ENCODE measurements around the gene TNRC6A. TPM values are rescaled to one million over a fixed set of nuclear protein-coding genes. Genes with fewer than 3 reads are reported as not detected.

Gene TNRC6A
- total RNA-seq, 2 experiments from 2014 or later, result 27.7 to 28.9 TPM

GRCh38 chr16:24850289-24850938 lies 121.0 kb downstream of the TNRC6A start:
- Mint-ChIP-seq H3K4me3 (no peak overlapping the region), H3K27ac (no peak overlapping the region), H3K36me3 (ENCODE audit: low read depth) (no peaks in the 10 kb centered on the region), H3K4me1 (ENCODE audit: low read depth) (peaks cover 9% of the 10 kb centered on the region), H3K27me3 (no peaks in the 10 kb centered on the region), H3K9me3 (no peaks in the 10 kb centered on the region)
- ATAC-seq (peak; percentile 61), DNase-seq (peak; percentile 12)
- TF ChIP-seq, protein P1, sequence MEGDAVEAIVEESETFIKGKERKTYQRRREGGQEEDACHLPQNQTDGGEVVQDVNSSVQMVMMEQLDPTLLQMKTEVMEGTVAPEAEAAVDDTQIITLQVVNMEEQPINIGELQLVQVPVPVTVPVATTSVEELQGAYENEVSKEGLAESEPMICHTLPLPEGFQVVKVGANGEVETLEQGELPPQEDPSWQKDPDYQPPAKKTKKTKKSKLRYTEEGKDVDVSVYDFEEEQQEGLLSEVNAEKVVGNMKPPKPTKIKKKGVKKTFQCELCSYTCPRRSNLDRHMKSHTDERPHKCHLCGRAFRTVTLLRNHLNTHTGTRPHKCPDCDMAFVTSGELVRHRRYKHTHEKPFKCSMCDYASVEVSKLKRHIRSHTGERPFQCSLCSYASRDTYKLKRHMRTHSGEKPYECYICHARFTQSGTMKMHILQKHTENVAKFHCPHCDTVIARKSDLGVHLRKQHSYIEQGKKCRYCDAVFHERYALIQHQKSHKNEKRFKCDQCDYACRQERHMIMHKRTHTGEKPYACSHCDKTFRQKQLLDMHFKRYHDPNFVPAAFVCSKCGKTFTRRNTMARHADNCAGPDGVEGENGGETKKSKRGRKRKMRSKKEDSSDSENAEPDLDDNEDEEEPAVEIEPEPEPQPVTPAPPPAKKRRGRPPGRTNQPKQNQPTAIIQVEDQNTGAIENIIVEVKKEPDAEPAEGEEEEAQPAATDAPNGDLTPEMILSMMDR (IDR thresholded peaks at IDR 0.05), result no peak
- ChIA-PET CTCF (interaction anchor here (0.8 to 1.1 kb wide), 2 partner anchors 9 to 15 kb away, joined by 4 read pairs; no protein-coding TSS in a partner anchor), POLR2A (no interaction called here)
- intact Hi-C loops (cut with micrococcal nuclease), result no loop called here

DNA sequence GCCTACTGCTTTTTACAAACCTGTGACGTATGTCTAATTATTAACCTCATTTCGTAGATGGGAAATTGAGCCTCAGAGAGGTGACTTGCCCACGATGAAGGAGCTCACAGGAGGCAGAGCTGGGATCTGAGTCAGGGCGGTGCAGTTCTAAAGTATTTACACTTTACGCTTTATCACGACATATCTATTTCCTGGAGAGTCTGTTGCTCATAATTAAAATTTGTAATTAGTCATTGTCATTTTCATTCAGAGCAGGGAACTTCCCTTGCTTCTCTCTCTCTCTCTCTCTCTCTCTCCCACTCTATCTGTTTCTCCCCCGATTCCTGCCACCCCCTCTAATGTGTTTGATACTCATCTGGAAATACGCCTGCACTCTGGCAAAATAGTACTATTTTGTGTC lies 122.2 kb downstream of the TNRC6A start:
- ChIA-PET POLR2A (interaction anchor here (0.6 kb wide), 1 partner anchor 225 kb away, joined by 4 read pairs; no protein-coding TSS in a partner anchor), CTCF (interaction anchor here (0.6 kb wide), 1 partner anchor 200 kb away, joined by 3 read pairs; no protein-coding TSS in a partner anchor)
- no peak overlapping the region for H3K4me3 Mint-ChIP-seq
- intact Hi-C loops (cut with micrococcal nuclease), result no loop called here
- H3K27ac Mint-ChIP-seq, result no peak overlapping the region
- no peaks in the 10 kb centered on the region for H3K36me3 Mint-ChIP-seq (ENCODE audit: low read depth)
- H3K27me3 Mint-ChIP-seq, result no peaks in the 10 kb centered on the region
- TF ChIP-seq, protein P1 (IDR thresholded peaks at IDR 0.05), result no peak
- DNase-seq (peak; percentile 28), ATAC-seq (peak; percentile 85)
- H3K9me3 Mint-ChIP-seq, result no peaks in the 10 kb centered on the region
- H3K4me1 Mint-ChIP-seq (ENCODE audit: low read depth), result peaks cover 9% of the 10 kb centered on the region

DNA sequence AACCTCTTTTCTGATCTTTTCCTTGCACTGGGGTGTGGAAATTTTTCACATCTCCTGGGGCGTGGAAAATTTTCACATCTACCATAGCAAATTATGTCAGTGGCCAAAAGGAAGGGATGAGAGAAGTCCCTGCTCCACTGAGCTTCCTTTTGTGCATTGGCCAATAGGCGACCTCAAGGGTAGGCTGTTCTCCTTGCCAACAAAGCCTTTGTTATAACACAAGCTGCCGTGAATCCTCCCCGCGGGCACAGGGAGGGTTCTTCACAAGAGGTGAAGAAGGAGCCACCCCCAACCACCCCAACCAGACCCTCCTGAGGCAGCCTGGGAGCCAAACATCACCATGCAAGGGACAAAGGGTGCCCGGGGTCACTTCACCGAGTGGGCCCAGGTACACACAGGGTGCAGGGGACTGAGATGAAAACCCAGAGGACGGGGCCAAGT lies 122.8 kb downstream of the TNRC6A start:
- no peaks in the 10 kb centered on the region for H3K9me3 Mint-ChIP-seq
- H3K4me3 Mint-ChIP-seq, result no peak overlapping the region
- POLR2A ChIA-PET, result no interaction called here
- DNase-seq, result no peak
- CTCF ChIA-PET, result interaction anchor here (0.6 kb wide), 1 partner anchor 199 kb away, joined by 3 read pairs; no protein-coding TSS in a partner anchor
- peaks cover 9% of the 10 kb centered on the region for H3K4me1 Mint-ChIP-seq (ENCODE audit: low read depth)
- TF ChIP-seq, protein P1 (IDR thresholded peaks at IDR 0.05), result no peak
- no peak overlapping the region for H3K27ac Mint-ChIP-seq
- ATAC-seq, result no peak
- H3K36me3 Mint-ChIP-seq (ENCODE audit: low read depth), result no peaks in the 10 kb centered on the region
- H3K27me3 Mint-ChIP-seq, result no peaks in the 10 kb centered on the region
- intact Hi-C loops (cut with micrococcal nuclease), result no loop called here

DNA sequence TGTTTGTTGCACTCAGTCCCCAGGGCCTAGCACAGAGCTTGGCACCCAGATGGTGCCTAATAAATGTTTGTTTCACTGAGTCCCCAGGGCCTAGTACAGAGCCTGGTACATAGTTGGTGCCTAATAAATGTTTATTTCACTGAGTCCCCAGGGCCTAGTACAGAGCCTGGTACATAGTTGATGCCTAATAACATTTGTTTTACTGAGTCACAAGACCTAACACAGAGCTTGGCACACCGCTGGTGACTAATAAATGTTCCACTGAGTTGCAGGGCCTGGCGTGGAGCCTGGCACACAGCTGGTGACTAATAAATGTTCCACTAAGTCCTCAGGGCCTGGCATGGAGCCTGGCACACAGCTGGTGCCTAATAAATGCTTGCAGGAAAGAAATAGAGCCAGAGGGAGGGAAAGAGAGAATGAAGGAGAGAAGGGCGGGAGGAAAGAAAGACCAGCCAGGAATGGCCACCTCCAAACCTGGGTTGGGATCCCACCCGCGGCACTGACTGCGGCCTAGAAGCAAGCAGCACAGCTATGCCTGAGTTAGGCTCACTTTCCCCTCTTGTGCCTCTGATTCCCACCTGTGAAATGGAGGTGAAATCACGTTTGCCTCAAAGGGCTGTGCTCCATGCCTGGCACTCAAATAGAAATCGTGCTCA lies 123.8 kb downstream of the TNRC6A start:
- ChIA-PET CTCF (interaction anchor here (0.9 kb wide), 1 partner anchor 10 kb away, joined by 3 read pairs; no protein-coding TSS in a partner anchor), POLR2A (no interaction called here)
- no peak overlapping the region for H3K4me3 Mint-ChIP-seq

More for the DNA sequence above, 123.8 kb downstream of the TNRC6A start:
- Mint-ChIP-seq H3K27ac (no peak overlapping the region), H3K27me3 (peaks cover 2% of the 10 kb centered on the region), H3K36me3 (ENCODE audit: low read depth) (no peaks in the 10 kb centered on the region), H3K9me3 (no peaks in the 10 kb centered on the region), H3K4me1 (ENCODE audit: low read depth) (peaks cover 9% of the 10 kb centered on the region)
- TF ChIP-seq, protein P1 (IDR thresholded peaks at IDR 0.05), result no peak
- intact Hi-C loops (cut with micrococcal nuclease), result no loop called here
- no peak for DNase-seq
- ATAC-seq, result no peak

All from activated CD8-positive, alpha-beta T cell treated with anti-CD3 and anti-CD28 coated beads for 36 hours (primary cell).